Osteoblast (primary cell): Measurements from ENCODE around the gene KCNK13. TPM values are rescaled to one million over a fixed set of nuclear protein-coding genes. Genes with fewer than 3 reads are reported as not detected.
A peak's percentile ranks its signal among the peaks of the same experiment; 100 is the strongest.

Source experiments
- DNase-seq: peaks from one replicate; pipeline ENCODE4 v3.0.0; 2011; ENCODE audit warnings: low spot score, mixed read lengths; ENCODE audit not compliant: insufficient read length; ENCODE audit errors: missing footprints
- H2AFZ ChIP-seq: 2 replicates; pipeline ENCODE4 v1.6.0; 2011; ENCODE audit warnings: mild to moderate bottlenecking, low read length
- H3K27ac ChIP-seq: 2 replicates; pipeline ENCODE4 v1.5.1; 2011; ENCODE audit warnings: mild to moderate bottlenecking, low read depth, low read length, moderate library complexity
- H3K27me3 ChIP-seq: 2 replicates; pipeline ENCODE4 v1.6.0; 2012; ENCODE audit warnings: mild to moderate bottlenecking, control low read depth, inconsistent platforms, low read length, moderate library complexity; ENCODE audit not compliant: insufficient read depth
- H3K36me3 ChIP-seq: 2 replicates; pipeline ENCODE4 v1.5.1; 2011; ENCODE audit warnings: mild to moderate bottlenecking, low read length, control low read depth, moderate library complexity; ENCODE audit not compliant: insufficient read depth
- H3K4me1 ChIP-seq: 2 replicates; pipeline ENCODE4 v1.5.1; 2011; ENCODE audit warnings: mild to moderate bottlenecking, low read length, control low read depth, moderate library complexity; ENCODE audit not compliant: insufficient read depth
- H3K4me2 ChIP-seq: 2 replicates; pipeline ENCODE4 v1.6.0; 2011; ENCODE audit warnings: mild to moderate bottlenecking, low read length; ENCODE audit not compliant: insufficient read depth
- H3K4me3 ChIP-seq: fragments of 200-600 bp; sonication (generic); 3 replicates; pipeline ENCODE4 v1.5.1; 2012; ENCODE audit warnings: mild to moderate bottlenecking, low read length, inconsistent platforms; ENCODE audit not compliant: insufficient read depth
- H3K79me2 ChIP-seq: 2 replicates; pipeline ENCODE4 v1.6.0; 2012; ENCODE audit warnings: mild to moderate bottlenecking, low read length, control low read depth, inconsistent platforms; ENCODE audit not compliant: insufficient read depth
- H3K9me3 ChIP-seq: 2 replicates; pipeline ENCODE4 v1.5.1; 2011; ENCODE audit warnings: low read depth, low read length, control low read depth
- H4K20me1 ChIP-seq: 2 replicates; pipeline ENCODE4 v1.6.0; 2012; ENCODE audit warnings: mild to moderate bottlenecking, low read length, control low read depth; ENCODE audit not compliant: insufficient read depth
- total RNA-seq: library from RNA; depleted of rRNA; stranded (reverse); fragments of >200 nt; gene quantifications from 2 replicates; pipeline ENCODE4 v1.2.3, GENCODE V29; 2012
- TF ChIP-seq, protein P1 (sequence below): IDR thresholded peaks from 2 replicates; pipeline ENCODE4 v1.5.1; 2011; ENCODE audit warnings: mild to moderate bottlenecking, low read depth, low read length, moderate library complexity; ENCODE audit errors: extremely low read depth

The KCNK13 gene
- total RNA-seq, 1 donor = not detected

DNA sequence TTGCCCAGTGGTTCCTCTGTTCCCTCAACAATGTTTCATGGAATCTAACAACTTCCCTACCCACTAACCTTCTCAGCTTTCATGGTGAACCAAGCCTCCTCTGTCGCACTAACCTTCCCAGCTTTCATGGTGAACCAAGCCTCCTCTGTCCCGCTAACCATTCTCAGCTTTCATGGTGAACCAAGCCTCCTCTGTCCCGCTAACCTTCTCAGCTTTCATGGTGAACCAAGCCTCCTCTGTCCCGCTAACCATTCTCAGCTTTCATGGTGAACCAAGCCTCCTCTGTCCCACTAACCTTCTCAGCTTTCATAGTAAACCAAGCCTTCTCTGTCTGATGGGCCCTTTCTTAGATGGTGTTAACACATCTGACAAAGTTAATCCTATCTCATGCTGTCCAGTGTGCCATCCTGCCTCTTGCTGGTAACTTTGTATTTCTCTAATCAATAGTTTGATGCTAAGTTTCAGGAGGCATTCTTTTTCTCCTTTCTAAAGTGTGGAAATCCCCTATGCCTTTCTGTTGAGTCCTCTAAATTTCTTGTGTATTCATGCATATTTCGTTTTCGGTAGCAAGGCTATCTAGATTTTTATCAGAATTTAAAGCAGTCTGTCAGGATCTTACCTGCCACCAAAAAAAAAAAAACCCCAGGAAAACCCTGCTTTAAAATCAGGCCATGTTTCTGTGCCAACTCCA, 26.8 kb upstream of the KCNK13 start:
- no peak overlapping the region for H3K27ac ChIP-seq
- H3K4me2 ChIP-seq = no peak overlapping the region
- no peak for DNase-seq
- H3K79me2 ChIP-seq = no peaks in the 10 kb centered on the region
- no peaks in the 10 kb centered on the region for H3K4me1 ChIP-seq
- H3K4me3 ChIP-seq = no peak overlapping the region
- no peak overlapping the region for H2AFZ ChIP-seq
- TF ChIP-seq, protein P1, sequence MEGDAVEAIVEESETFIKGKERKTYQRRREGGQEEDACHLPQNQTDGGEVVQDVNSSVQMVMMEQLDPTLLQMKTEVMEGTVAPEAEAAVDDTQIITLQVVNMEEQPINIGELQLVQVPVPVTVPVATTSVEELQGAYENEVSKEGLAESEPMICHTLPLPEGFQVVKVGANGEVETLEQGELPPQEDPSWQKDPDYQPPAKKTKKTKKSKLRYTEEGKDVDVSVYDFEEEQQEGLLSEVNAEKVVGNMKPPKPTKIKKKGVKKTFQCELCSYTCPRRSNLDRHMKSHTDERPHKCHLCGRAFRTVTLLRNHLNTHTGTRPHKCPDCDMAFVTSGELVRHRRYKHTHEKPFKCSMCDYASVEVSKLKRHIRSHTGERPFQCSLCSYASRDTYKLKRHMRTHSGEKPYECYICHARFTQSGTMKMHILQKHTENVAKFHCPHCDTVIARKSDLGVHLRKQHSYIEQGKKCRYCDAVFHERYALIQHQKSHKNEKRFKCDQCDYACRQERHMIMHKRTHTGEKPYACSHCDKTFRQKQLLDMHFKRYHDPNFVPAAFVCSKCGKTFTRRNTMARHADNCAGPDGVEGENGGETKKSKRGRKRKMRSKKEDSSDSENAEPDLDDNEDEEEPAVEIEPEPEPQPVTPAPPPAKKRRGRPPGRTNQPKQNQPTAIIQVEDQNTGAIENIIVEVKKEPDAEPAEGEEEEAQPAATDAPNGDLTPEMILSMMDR = no peak
- H3K36me3 ChIP-seq = peaks cover 22% of the 10 kb centered on the region
- no peaks in the 10 kb centered on the region for H3K9me3 ChIP-seq
- H3K27me3 ChIP-seq = no peaks in the 10 kb centered on the region
- H4K20me1 ChIP-seq = no peaks in the 10 kb centered on the region

DNA sequence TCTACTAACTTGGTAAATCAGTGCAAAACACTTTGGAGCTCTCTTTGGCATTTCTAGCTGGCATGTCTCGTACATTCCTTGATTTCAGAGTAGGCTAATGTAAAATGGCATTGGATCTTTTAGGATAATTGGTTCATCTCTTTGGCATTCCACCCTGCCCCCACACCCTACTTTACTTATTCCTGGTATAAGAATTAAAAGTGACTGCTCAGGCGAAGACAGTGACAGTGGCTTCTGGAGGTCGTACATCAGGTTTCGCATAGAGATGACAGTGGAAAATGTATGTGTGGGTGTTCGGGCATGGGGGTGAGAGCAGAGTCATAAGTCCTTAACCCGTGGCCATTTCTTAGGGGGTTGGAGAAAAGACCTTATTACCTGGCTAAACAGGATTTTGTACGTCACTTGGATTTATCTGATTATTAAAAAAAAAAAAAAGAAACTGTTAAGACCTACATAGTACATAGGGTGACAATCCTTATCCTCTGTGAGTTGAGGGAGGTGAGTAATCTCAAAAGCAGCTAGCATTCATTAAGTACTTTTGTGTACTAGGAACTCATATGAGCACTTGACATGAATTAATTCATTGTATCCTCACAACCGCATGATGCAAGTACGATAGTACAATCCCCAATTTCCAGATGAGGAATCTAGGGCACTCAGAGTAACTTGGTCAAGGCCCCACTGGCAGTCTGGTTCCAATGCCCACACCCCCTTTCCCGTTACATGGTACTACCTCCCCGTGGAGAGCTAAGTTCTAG, 22.4 kb upstream of the KCNK13 start:
- H2AFZ ChIP-seq = no peak overlapping the region
- no peak overlapping the region for H3K4me3 ChIP-seq
- H3K4me2 ChIP-seq = no peak overlapping the region
- no peaks in the 10 kb centered on the region for H4K20me1 ChIP-seq
- TF ChIP-seq, protein P1 = no peak
- H3K4me1 ChIP-seq = no peaks in the 10 kb centered on the region
- H3K9me3 ChIP-seq = no peaks in the 10 kb centered on the region
- peak; percentile 69 for DNase-seq
- H3K36me3 ChIP-seq = peaks cover 12% of the 10 kb centered on the region
- no peaks in the 10 kb centered on the region for H3K79me2 ChIP-seq
- H3K27me3 ChIP-seq = no peaks in the 10 kb centered on the region
- H3K27ac ChIP-seq = no peak overlapping the region

- Histone ChIP-seq H3K4me1 (no peaks in the 10 kb centered on the region), H3K4me2 (no peak overlapping the region), H3K79me2 (no peaks in the 10 kb centered on the region), H3K4me3 (no peak overlapping the region), H2AFZ (no peak overlapping the region), H3K27ac (no peak overlapping the region), H3K27me3 (no peaks in the 10 kb centered on the region), H3K36me3 (peaks cover 18% of the 10 kb centered on the region), H3K9me3 (no peaks in the 10 kb centered on the region), H4K20me1 (no peaks in the 10 kb centered on the region)
- DNase-seq = no peak
- TF ChIP-seq, protein P1 = no peak
Measured at GRCh38 chr14:90040411-90040810, 21.4 kb upstream of the KCNK13 start.
